ENCODE measurements around the gene NKAP. TPM values are rescaled to one million over a fixed set of nuclear protein-coding genes. Genes with fewer than 3 reads are reported as not detected.

The NKAP gene
- total and polyA plus RNA-seq, 9 of the 15 experiments (the other 6 are each of a cell fraction or from before 2014, with no cell fraction given) = 3.1 to 8.3 (median 7.0) TPM

DNA sequence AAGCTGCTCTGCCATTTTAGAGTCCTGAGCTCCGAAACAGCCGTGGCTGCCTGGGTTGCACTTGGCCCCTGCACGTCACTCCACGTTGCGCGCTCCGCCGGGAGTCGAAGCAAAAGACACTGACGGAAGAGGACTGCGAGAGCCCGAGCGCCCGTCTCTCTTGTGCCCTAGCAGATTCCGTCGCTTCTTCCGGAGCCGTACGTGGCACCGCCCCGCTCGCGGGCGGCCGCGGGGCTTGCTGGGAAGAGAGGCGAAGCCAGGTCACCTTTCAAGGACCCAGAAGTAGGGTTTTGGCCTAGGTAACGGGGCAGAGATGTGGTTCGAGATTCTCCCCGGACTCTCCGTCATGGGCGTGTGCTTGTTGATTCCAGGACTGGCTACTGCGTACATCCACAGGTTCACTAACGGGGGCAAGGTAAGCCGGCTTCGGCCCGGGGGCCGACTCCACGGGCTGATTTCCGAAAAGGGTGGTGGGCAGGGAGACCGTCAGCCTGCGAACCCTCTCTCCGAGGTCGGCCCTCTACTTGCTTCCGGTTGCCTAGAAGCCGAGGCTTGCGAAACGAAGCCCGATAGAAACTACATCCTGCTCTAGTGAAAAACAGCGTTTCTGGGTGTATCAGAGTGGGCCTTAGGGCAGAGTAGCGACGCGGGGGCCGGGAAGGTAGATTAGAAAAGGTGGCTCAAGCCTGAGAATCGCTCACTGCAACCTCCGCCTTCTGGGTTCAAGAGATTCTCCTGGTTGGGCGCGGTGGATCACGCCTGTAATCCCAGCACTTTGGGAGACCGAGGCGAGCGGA, 71.8 kb downstream of the NKAP start, which contains the start of the genes NDUFA1 and RNF113A (continued):
- TF ChIP-seq LCOR (CRISPR knock-in tag; IDR thresholded peaks at IDR 0.05) (peak; percentile 77), TEAD4 (IDR thresholded peaks at IDR 0.05; ENCODE audit: low read length) (peak; percentile 36; the same call in 1 of the 2 replicates), TEAD4 (CRISPR knock-in tag; IDR thresholded peaks at IDR 0.05; ENCODE audit: borderline replicate concordance) (no peak), MYC (IDR thresholded peaks at IDR 0.05; ENCODE audit: low read depth, low read length) (peak; percentile 76), MYC (CRISPR knock-in tag; IDR thresholded peaks at IDR 0.05; ENCODE audit: borderline replicate concordance, low read depth) (no peak), TAF9B (IDR thresholded peaks at IDR 0.05; ENCODE audit: partially characterized antibody) (peak; percentile 69), TBP (optimal IDR thresholded peaks at IDR 0.05; ENCODE audit: low read depth, low read length) (peak; percentile 91), POLR2B (IDR thresholded peaks at IDR 0.05; ENCODE audit: low read depth, partially characterized antibody) (peak; percentile 78), ATF1 (CRISPR knock-in tag; IDR thresholded peaks at IDR 0.05) (no peak), ATF1 (tag; IDR thresholded peaks at IDR 0.05) (peak; percentile 85), ZNF766 (CRISPR knock-in tag; conservative IDR thresholded peaks at IDR 0.05) (peak; percentile 72; the same call in 1 of the 2 replicates), RFX7 (CRISPR knock-in tag; IDR thresholded peaks at IDR 0.05) (no peak), MTA3 (IDR thresholded peaks at IDR 0.05; ENCODE audit: borderline replicate concordance) (peak; percentile 97), ZNF695 (CRISPR knock-in tag; IDR thresholded peaks at IDR 0.05) (no peak), TAF1 (IDR thresholded peaks at IDR 0.05; ENCODE audit: control insufficient read depth, extremely low read depth, insufficient read depth, low read length, severe bottlenecking) (peak; percentile 89), MEIS2 (IDR thresholded peaks at IDR 0.05; ENCODE audit: partially characterized antibody) (peak; percentile 18), HNRNPLL (IDR thresholded peaks at IDR 0.05; ENCODE audit: low read depth, low read length, poor library complexity, severe bottlenecking) (peak; percentile 92), TGIF2 (CRISPR knock-in tag; IDR thresholded peaks at IDR 0.05) (0 out of 2 replicates have a peak, but pooled peaks have one; percentile 51), HNRNPH1 (optimal IDR thresholded peaks at IDR 0.05; ENCODE audit: low read depth, low read length) (no peak), PHF8 (IDR thresholded peaks at IDR 0.05; ENCODE audit: borderline replicate concordance, low read length) (peak; percentile 92), SIN3A (IDR thresholded peaks at IDR 0.05; ENCODE audit: borderline replicate concordance in 2 of 2, control insufficient read depth in 1 of 2, low read depth in 2 of 2, low read length in 2 of 2) (peak; percentile 9 to 35; a peak in 1 of 4 replicates)
- TF ChIP-seq, protein P1, sequence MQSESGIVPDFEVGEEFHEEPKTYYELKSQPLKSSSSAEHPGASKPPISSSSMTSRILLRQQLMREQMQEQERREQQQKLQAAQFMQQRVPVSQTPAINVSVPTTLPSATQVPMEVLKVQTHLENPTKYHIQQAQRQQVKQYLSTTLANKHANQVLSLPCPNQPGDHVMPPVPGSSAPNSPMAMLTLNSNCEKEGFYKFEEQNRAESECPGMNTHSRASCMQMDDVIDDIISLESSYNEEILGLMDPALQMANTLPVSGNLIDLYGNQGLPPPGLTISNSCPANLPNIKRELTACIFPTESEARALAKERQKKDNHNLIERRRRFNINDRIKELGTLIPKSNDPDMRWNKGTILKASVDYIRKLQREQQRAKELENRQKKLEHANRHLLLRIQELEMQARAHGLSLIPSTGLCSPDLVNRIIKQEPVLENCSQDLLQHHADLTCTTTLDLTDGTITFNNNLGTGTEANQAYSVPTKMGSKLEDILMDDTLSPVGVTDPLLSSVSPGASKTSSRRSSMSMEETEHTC (IDR thresholded peaks at IDR 0.05) = no peak
- TF ChIP-seq, protein P2, sequence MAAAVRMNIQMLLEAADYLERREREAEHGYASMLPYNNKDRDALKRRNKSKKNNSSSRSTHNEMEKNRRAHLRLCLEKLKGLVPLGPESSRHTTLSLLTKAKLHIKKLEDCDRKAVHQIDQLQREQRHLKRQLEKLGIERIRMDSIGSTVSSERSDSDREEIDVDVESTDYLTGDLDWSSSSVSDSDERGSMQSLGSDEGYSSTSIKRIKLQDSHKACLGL (CRISPR knock-in tag; IDR thresholded peaks at IDR 0.05; ENCODE audit: borderline replicate concordance, poor library complexity, severe bottlenecking) = no peak
- TF ChIP-seq, protein P3, sequence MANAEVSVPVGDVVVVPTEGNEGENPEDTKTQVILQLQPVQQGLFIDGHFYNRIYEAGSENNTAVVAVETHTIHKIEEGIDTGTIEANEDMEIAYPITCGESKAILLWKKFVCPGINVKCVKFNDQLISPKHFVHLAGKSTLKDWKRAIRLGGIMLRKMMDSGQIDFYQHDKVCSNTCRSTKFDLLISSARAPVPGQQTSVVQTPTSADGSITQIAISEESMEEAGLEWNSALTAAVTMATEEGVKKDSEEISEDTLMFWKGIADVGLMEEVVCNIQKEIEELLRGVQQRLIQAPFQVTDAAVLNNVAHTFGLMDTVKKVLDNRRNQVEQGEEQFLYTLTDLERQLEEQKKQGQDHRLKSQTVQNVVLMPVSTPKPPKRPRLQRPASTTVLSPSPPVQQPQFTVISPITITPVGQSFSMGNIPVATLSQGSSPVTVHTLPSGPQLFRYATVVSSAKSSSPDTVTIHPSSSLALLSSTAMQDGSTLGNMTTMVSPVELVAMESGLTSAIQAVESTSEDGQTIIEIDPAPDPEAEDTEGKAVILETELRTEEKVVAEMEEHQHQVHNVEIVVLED (CRISPR knock-in tag; IDR thresholded peaks at IDR 0.05) = peak; percentile 69
